ENCODE results near the gene SH3BGRL2. TPM values are rescaled to one million over a fixed set of nuclear protein-coding genes. Genes with fewer than 3 reads are reported as not detected.

SH3BGRL2 gene
- total and polyA plus RNA-seq, 2 of the 8 experiments (the other 6 are each of a cell fraction or from before 2014, with no cell fraction given) = 6.0 to 20.3 TPM

GRCh38 chr6:79719248-79719960, 88.3 kb downstream of the SH3BGRL2 start (continued):
- TF ChIP-seq CHD7 (IDR thresholded peaks at IDR 0.05; ENCODE audit: insufficient replicate concordance, low read length) (no peak), SIRT6 (IDR thresholded peaks at IDR 0.05; ENCODE audit: low read length) (no peak), CEBPB (IDR thresholded peaks at IDR 0.05; ENCODE audit: low read depth, low read length) (no peak), ASH2L (IDR thresholded peaks at IDR 0.05; ENCODE audit: low read length) (no peak), NRF1 (IDR thresholded peaks at IDR 0.05; ENCODE audit: low read depth, low read length) (no peak), KDM1A (IDR thresholded peaks at IDR 0.05; ENCODE audit: borderline replicate concordance, low read length) (no peak), EGR1 (IDR thresholded peaks at IDR 0.05; ENCODE audit: borderline replicate concordance, low read depth, low read length) (no peak), NANOG (IDR thresholded peaks at IDR 0.05; ENCODE audit: insufficient read depth, low read depth, low read length, poor library complexity, severe bottlenecking) (no peak), SP1 (IDR thresholded peaks at IDR 0.05; ENCODE audit: low read depth, low read length) (no peak), TAF1 (IDR thresholded peaks at IDR 0.05; ENCODE audit: low read depth, low read length) (no peak), GABPA (IDR thresholded peaks at IDR 0.05; ENCODE audit: borderline replicate concordance, insufficient read depth, low read length) (no peak), CBX8 (IDR thresholded peaks at IDR 0.05; ENCODE audit: borderline replicate concordance, low read depth, low read length) (no peak)

Data from H1 (cell line).